Liver (tissue), 9 donors: Measurements from ENCODE around the gene DHRS11. TPM values are rescaled to one million over a fixed set of nuclear protein-coding genes. Genes with fewer than 3 reads are reported as not detected.

ENCODE experiments used
- DNase-seq: peaks from one replicate; pipeline ENCODE4 v3.0.0-alpha.2; 2017; ENCODE audit warnings: low spot score
- H3K27ac ChIP-seq, 2 donors: one replicate each; pipeline ENCODE4 v1.7.0; 2013; ENCODE audit warnings: inconsistent platforms in 2 of 2, low read length in 2 of 2, control low read depth in 1 of 2, low read depth in 1 of 2, mild to moderate bottlenecking in 1 of 2
- H3K27me3 ChIP-seq, 4 donors: one replicate each; pipeline versions ENCODE4 v1.6.1 to v1.7.0; 2013; ENCODE audit warnings: low read length in 3 of 4, inconsistent platforms in 1 of 4, mild to moderate bottlenecking in 1 of 4, moderate library complexity in 1 of 4; ENCODE audit not compliant: control insufficient read depth in 4 of 4, insufficient read depth in 4 of 4
- H3K36me3 ChIP-seq, 4 donors: one replicate each; pipeline versions ENCODE4 v1.6.1 to v1.7.0; 2013; ENCODE audit warnings: low read length in 3 of 4, mild to moderate bottlenecking in 3 of 4, low read depth in 1 of 4, moderate library complexity in 1 of 4; ENCODE audit not compliant: control insufficient read depth in 4 of 4, insufficient read depth in 3 of 4
- H3K4me1 ChIP-seq, 4 donors: one replicate each; pipeline versions ENCODE4 v1.6.1 to v1.7.0; 2013; ENCODE audit warnings: low read length in 3 of 4, mild to moderate bottlenecking in 3 of 4, moderate library complexity in 1 of 4; ENCODE audit not compliant: control insufficient read depth in 4 of 4, insufficient read depth in 4 of 4
- H3K4me3 ChIP-seq, 3 donors: one replicate each; pipeline versions ENCODE4 v1.6.1 to v1.7.0; 2013; ENCODE audit warnings: low read length in 3 of 3, control low read depth in 1 of 3, low read depth in 1 of 3, mild to moderate bottlenecking in 1 of 3
- H3K9ac ChIP-seq, 2 donors: one replicate each; pipeline ENCODE4 v1.7.0; 2013; ENCODE audit warnings: low read length in 2 of 2, mild to moderate bottlenecking in 2 of 2, moderate library complexity in 2 of 2, control low read depth in 1 of 2, low read depth in 1 of 2
- H3K9me3 ChIP-seq, 4 donors: one replicate each; pipeline versions ENCODE4 v1.6.1 to v1.7.0; 2013; ENCODE audit warnings: low read length in 3 of 4; ENCODE audit not compliant: control insufficient read depth in 4 of 4
- ATF3 ChIP-seq: IDR thresholded peaks from 2 replicates; pipeline ENCODE4 v1.6.1; 2016; ENCODE audit warnings: antibody characterized with exemption
- CTCF ChIP-seq: fragments of 150-350 bp; IDR thresholded peaks from 2 replicates; pipeline ENCODE4 v1.5.1; 2017; ENCODE audit warnings: improper control_type of control experiment, low read depth, low read length; ENCODE audit not compliant: missing input control
- EGR1 ChIP-seq, 2 donors: IDR thresholded peaks; 2 replicates each; pipeline ENCODE4 v1.6.1; 2016 to 2018; ENCODE audit warnings: antibody characterized with exemption in 2 of 2, low read depth in 2 of 2
- FOXA1 ChIP-seq: IDR thresholded peaks from 2 replicates; pipeline ENCODE4 v1.6.1; 2016; ENCODE audit warnings: antibody characterized with exemption
- GABPA ChIP-seq, 2 donors: IDR thresholded peaks in 1 of 2; conservative IDR thresholded peaks in 1 of 2; 2 replicates each; pipeline ENCODE4 v1.6.1; 2016; ENCODE audit warnings: antibody characterized with exemption in 2 of 2, mild to moderate bottlenecking in 1 of 2, moderate library complexity in 1 of 2
- HNF4G ChIP-seq: IDR thresholded peaks from 2 replicates; pipeline ENCODE4 v1.6.1; 2016; ENCODE audit warnings: antibody characterized with exemption
- MAX ChIP-seq: IDR thresholded peaks from 2 replicates; pipeline ENCODE4 v1.6.1; 2016; ENCODE audit warnings: antibody characterized with exemption
- REST ChIP-seq: IDR thresholded peaks from 2 replicates; pipeline ENCODE4 v1.6.1; 2016; ENCODE audit warnings: antibody characterized with exemption, mild to moderate bottlenecking
- SP1 ChIP-seq: IDR thresholded peaks from 2 replicates; pipeline ENCODE4 v1.6.1; 2018; ENCODE audit warnings: antibody characterized with exemption, mild to moderate bottlenecking
- TAF1 ChIP-seq: conservative IDR thresholded peaks from 2 replicates; pipeline ENCODE4 v1.6.1; 2016; ENCODE audit warnings: antibody characterized with exemption, mild to moderate bottlenecking
- ZBTB33 ChIP-seq: IDR thresholded peaks from 2 replicates; pipeline ENCODE4 v1.6.1; 2016; ENCODE audit warnings: antibody characterized with exemption
- WGBS: extraction: QIAGEN DNeasy Blood & Tissue Kit; methylation state at CpG from one replicate; pipeline ENCODE4 v1.1.7; 2013; 5-methylcytosine and 5-hydroxymethylcytosine counted together
- polyA plus RNA-seq, 2 donors: library from polyadenylated mRNA; stranded (reverse) in 1 of 2; unstranded in 1 of 2; fragments of 200-250 nt in 1 of 2; fragments of >200 nt in 1 of 2; fragmentation: Nextera tagmentation in 1 of 2; extraction: Ambion mirVana in 1 of 2; gene quantifications; one replicate each; pipeline versions ENCODE4 v1.2.1 to v1.2.3, GENCODE V29; 2013 to 2015
- total RNA-seq, 2 donors: library from RNA; depleted of rRNA; stranded (reverse); fragments of >200 nt; gene quantifications; one replicate each; pipeline ENCODE4 v1.2.3, GENCODE V29; 2014
- donor health status: healthy.
- donor health status: healthy.
- donor health status: healthy.
- donor health status: healthy.
- donor health status: healthy.

Gene DHRS11
- total and polyA plus RNA-seq, 4 donors = 4.2 to 8.0 (median 6.5) TPM

- TF ChIP-seq ATF3 (no peak), TAF1 (no peak)
- H3K9ac ChIP-seq = no peak overlapping the region
- peaks cover 8 to 10% (median 9%) of the 10 kb centered on the region in 4 donors for H3K4me1 ChIP-seq
- no peaks in the 10 kb centered on the region for H3K9me3 ChIP-seq
- H3K27ac ChIP-seq = no peak overlapping the region
- WGBS = 63% methylated on average over 10 of the region's 10 CpGs
- no peak for DNase-seq
- H3K36me3 ChIP-seq = no peaks in the 10 kb centered on the region
- peaks cover 9 to 12% (median 9%) of the 10 kb centered on the region in 4 donors for H3K27me3 ChIP-seq
- H3K4me3 ChIP-seq = no peak overlapping the region
Measured at GRCh38 chr17:36640836-36641235, 49.2 kb downstream of the DHRS11 start.

- H3K9ac ChIP-seq = no peak overlapping the region
- peaks cover 9 to 12% (median 10%) of the 10 kb centered on the region in 4 donors for H3K27me3 ChIP-seq
- no peaks in the 10 kb centered on the region for H3K36me3 ChIP-seq
- no peaks in the 10 kb centered on the region for H3K9me3 ChIP-seq
- peak overlapping the region in 1 of 3 donors; percentile 47 for H3K4me3 ChIP-seq
- no peak overlapping the region for H3K27ac ChIP-seq
- H3K4me1 ChIP-seq = peaks cover 8 to 10% (median 9%) of the 10 kb centered on the region in 4 donors
- 7% methylated on average over 43 of the region's 43 CpGs for WGBS
- DNase-seq = no peak
- TF ChIP-seq REST = no peak
- TF ChIP-seq ATF3 = no peak
- no peak for TF ChIP-seq CTCF
- TF ChIP-seq FOXA1 = no peak
- no peak for TF ChIP-seq EGR1 (IDR thresholded peaks at IDR 0.05; ENCODE audit: low read depth in 2 of 2)
- no peak for TF ChIP-seq HNF4G
- no peak for TF ChIP-seq ZBTB33
- TF ChIP-seq GABPA (IDR thresholded peaks at IDR 0.05 in 1 of 2, conservative IDR thresholded peaks at IDR 0.05 in 1 of 2) = no peak
- no peak for TF ChIP-seq MAX
- TF ChIP-seq SP1 = no peak
Measured at GRCh38 chr17:36641331-36641876, 49.7 kb downstream of the DHRS11 start.
